HG02759 (cell line): ENCODE results near the gene DDN.

Experiments used
- ATAC-seq: cut with Tn5 transposase; IDR thresholded peaks from one replicate; pipeline ENCODE4 v1.9.1; 2021; ENCODE audit warnings: mild to moderate bottlenecking, moderate library complexity; ENCODE audit not compliant: unreplicated experiment

The DDN gene

GRCh38 chr12:48985901-48986300, 13.3 kb downstream of the DDN start:
- no peak for ATAC-seq

- ATAC-seq = no peak
These were observed 13.7 kb downstream of the DDN start for GRCh38 chr12:48985475-48985897.

GRCh38 chr12:48982397-48983080, 16.6 kb downstream of the DDN start:
- ATAC-seq = no peak

GRCh38 chr12:48981757-48982157, 17.4 kb downstream of the DDN start:
- no peak for ATAC-seq

GRCh38 chr12:48980953-48981756, 18.0 kb downstream of the DDN start:
- no peak for ATAC-seq

- no peak for ATAC-seq
These were observed 18.7 kb downstream of the DDN start for GRCh38 chr12:48980389-48980952.

- no peak for ATAC-seq
These were observed 19.4 kb downstream of the DDN start for GRCh38 chr12:48979602-48980388.

- ATAC-seq = no peak
These were observed 20.2 kb downstream of the DDN start for GRCh38 chr12:48978741-48979601.

- ATAC-seq = peak; percentile 13
These were observed 20.9 kb downstream of the DDN start, which contains the start of gene WNT1 for GRCh38 chr12:48978291-48978740. Gene WNT1, plus strand, starts transcription at chr12:48978322. Its CDS starts 329 bp downstream, at chr12:48978651.

GRCh38 chr12:48977290-48978281, 21.6 kb downstream of the DDN start:
- ATAC-seq = peak; percentile 59

- no peak for ATAC-seq
These were observed 25.1 kb downstream of the DDN start for GRCh38 chr12:48973941-48974673.

GRCh38 chr12:48973531-48973930, 25.6 kb downstream of the DDN start:
- no peak for ATAC-seq

- ATAC-seq = no peak
These were observed 26.2 kb downstream of the DDN start for GRCh38 chr12:48972952-48973483.

GRCh38 chr12:48972213-48972951, 26.8 kb downstream of the DDN start:
- no peak for ATAC-seq

GRCh38 chr12:48970702-48971334, 28.4 kb downstream of the DDN start:
- no peak for ATAC-seq

- peak; percentile 37 for ATAC-seq
These were observed 29.1 kb downstream of the DDN start for GRCh38 chr12:48969833-48970701.
